ENCODE data around the gene TMEM182. TPM values are rescaled to one million over a fixed set of nuclear protein-coding genes. Genes with fewer than 3 reads are reported as not detected.

Gene TMEM182
- total and polyA plus RNA-seq, 7 experiments from 2014 or later = 3.4 to 9.0 (median 5.4) TPM

DNA sequence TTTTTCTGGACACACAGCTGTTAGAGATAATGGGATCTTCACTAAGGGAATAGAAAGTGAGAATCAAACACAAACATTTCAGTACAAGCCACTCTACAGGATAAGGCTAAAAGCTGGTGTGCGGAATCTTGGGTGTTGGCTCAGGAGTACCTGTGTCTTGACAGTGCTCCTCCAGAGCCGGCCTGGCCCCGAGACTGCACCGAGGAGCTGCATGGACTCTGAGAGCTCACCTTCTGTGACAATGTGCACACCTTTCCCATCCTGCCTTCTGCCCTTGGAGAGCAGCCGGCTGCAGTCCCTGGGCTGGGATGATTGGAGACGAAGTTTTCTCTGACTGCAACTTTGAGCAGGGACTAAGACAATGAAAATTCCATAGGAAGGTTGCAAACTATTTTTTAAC, 89.1 kb downstream of the TMEM182 start:
- ATAC-seq (no peak), DNase-seq (no peak)
- H3K36me3 Mint-ChIP-seq = peaks cover 0 to 16% (median 0%) of the 10 kb centered on the region in 5 donors
- Histone ChIP-seq H3K27ac (ENCODE audit: low read depth, low read length) (no peak overlapping the region), H3K27me3 (ENCODE audit: control insufficient read depth in 2 of 2, insufficient read depth in 2 of 2, low read length in 2 of 2) (no peaks in the 10 kb centered on the region), H3K4me3 (ENCODE audit: low read length) (no peak overlapping the region), H3K36me3 (ENCODE audit: control insufficient read depth in 2 of 3, insufficient read depth in 3 of 3, low read length in 3 of 3) (no peaks in the 10 kb centered on the region), H3K4me1 (ENCODE audit: control insufficient read depth in 2 of 2, insufficient read depth in 2 of 2, low read length in 2 of 2) (no peaks in the 10 kb centered on the region), H3K9me3 (ENCODE audit: control insufficient read depth in 2 of 3, low read length in 3 of 3) (no peaks in the 10 kb centered on the region)
- H3K27ac Mint-ChIP-seq = no peak overlapping the region
- peaks cover 0 to 17% (median 7%) of the 10 kb centered on the region in 11 donors for H3K9me3 Mint-ChIP-seq
- no peak overlapping the region for H3K4me3 Mint-ChIP-seq
- peaks cover 0 to 4% (median 0%) of the 10 kb centered on the region in 7 donors for H3K4me1 Mint-ChIP-seq
- CTCF ChIA-PET = no interaction called here
- peaks cover 8 to 29% (median 16%) of the 10 kb centered on the region in 5 donors for H3K27me3 Mint-ChIP-seq
- intact Hi-C loops (cut with micrococcal nuclease) = no loop called here
- POLR2A ChIA-PET = no interaction called here

DNA sequence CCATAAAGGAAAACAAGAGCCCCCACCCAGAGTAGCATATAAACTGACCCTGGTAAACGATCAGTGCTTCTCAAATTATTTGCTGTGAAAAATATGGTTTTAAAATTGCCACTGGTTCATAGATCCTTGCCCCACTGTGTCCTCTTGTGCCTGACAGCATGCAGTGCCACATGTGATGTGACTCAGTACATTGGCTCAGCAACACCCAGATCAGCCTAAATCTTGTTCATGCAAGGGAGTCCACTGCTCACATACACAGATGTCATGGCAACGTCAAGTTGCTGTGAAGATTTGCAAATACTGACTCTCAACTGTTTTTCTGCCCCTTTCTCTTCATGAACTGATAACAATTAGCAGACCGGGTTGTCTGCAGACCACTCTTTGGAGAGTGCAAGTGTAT, 91.0 kb downstream of the TMEM182 start:
- no peaks in the 10 kb centered on the region for H3K4me1 ChIP-seq (ENCODE audit: control insufficient read depth in 2 of 2, insufficient read depth in 2 of 2, low read length in 2 of 2)
- H3K36me3 ChIP-seq (ENCODE audit: control insufficient read depth in 2 of 3, insufficient read depth in 3 of 3, low read length in 3 of 3) = no peaks in the 10 kb centered on the region
- Mint-ChIP-seq H3K4me3 (no peak overlapping the region), H3K4me1 (peaks cover 0 to 4% (median 0%) of the 10 kb centered on the region in 7 donors), H3K27me3 (peaks cover 8 to 23% (median 16%) of the 10 kb centered on the region in 5 donors), H3K36me3 (peaks cover 0 to 13% (median 4%) of the 10 kb centered on the region in 5 donors), H3K27ac (no peak overlapping the region), H3K9me3 (peaks cover 0 to 25% (median 8%) of the 10 kb centered on the region in 11 donors)
- H3K27me3 ChIP-seq (ENCODE audit: control insufficient read depth in 2 of 2, insufficient read depth in 2 of 2, low read length in 2 of 2) = no peaks in the 10 kb centered on the region
- intact Hi-C loops (cut with micrococcal nuclease) = no loop called here
- ChIA-PET POLR2A (no interaction called here), CTCF (no interaction called here)
- no peak overlapping the region for H3K27ac ChIP-seq (ENCODE audit: low read depth, low read length)
- DNase-seq (no peak), ATAC-seq (no peak)
- H3K9me3 ChIP-seq (ENCODE audit: control insufficient read depth in 2 of 3, low read length in 3 of 3) = no peaks in the 10 kb centered on the region
- H3K4me3 ChIP-seq (ENCODE audit: low read length) = no peak overlapping the region

Other genes starting within 250 kb of the TMEM182 start
- gene SLC9A2, start 142.5 kb upstream of the TMEM182 start, total RNA-seq = not detected
- gene SLC9A2, start 142.5 kb upstream of the TMEM182 start, polyA plus RNA-seq = under 1 TPM in 1 of 2 donors, not detected in 1; 0.07 TPM

Data from naive thymus-derived CD4-positive, alpha-beta T cell (primary cell).